Bronchial epithelial cell (primary cell): ENCODE data around the gene KAT6B. TPM values are rescaled to one million over a fixed set of nuclear protein-coding genes. Genes with fewer than 3 reads are reported as not detected.
A peak's percentile ranks its signal among the peaks of the same experiment; 100 is the strongest.

Experiments used
- DNase-seq: peaks from one replicate; pipeline ENCODE4 v3.0.0-alpha.2; 2010; ENCODE audit warnings: low read depth
- FAIRE-seq: peaks from 2 replicates; lab custom pipeline; 2011; peaks lifted over from hg19 to GRCh38; lab: Jason Lieb, UNC
- H3K27me3 ChIP-seq: 2 replicates; pipeline ENCODE4 v1.5.1; 2011; ENCODE audit warnings: low read length; ENCODE audit not compliant: control insufficient read depth, insufficient read depth
- H3K36me3 ChIP-seq: 2 replicates; pipeline ENCODE4 v1.5.1; 2011; ENCODE audit warnings: low read length; ENCODE audit not compliant: control insufficient read depth, insufficient read depth
- H3K4me3 ChIP-seq: 2 replicates; pipeline ENCODE4 v1.5.1; 2011; ENCODE audit warnings: mild to moderate bottlenecking, low read depth, low read length, control low read depth
- CTCF ChIP-seq: IDR thresholded peaks from 2 replicates; pipeline ENCODE4 v1.5.1; 2011; ENCODE audit warnings: mild to moderate bottlenecking, moderate library complexity, low read length, control low read depth, inconsistent platforms; ENCODE audit not compliant: insufficient read depth, severe bottlenecking
- total RNA-seq: library from RNA; depleted of rRNA; stranded (reverse); fragments of >200 nt; gene quantifications from 2 replicates; pipeline ENCODE4 v1.2.1, GENCODE V29; 2014

Gene KAT6B
- total RNA-seq, 1 donor from 2014 or later, result 8.7 TPM

GRCh38 chr10:74912182-74912581, 85.8 kb downstream of the KAT6B start:
- DNase-seq (no peak), FAIRE-seq (no peak)
- Histone ChIP-seq H3K36me3 (no peaks in the 10 kb centered on the region), H3K4me3 (no peak overlapping the region), H3K27me3 (no peaks in the 10 kb centered on the region)
- no peak for TF ChIP-seq CTCF

- Histone ChIP-seq H3K27me3 (no peaks in the 10 kb centered on the region), H3K36me3 (no peaks in the 10 kb centered on the region), H3K4me3 (no peak overlapping the region)
- TF ChIP-seq CTCF, result no peak
- DNase-seq (no peak), FAIRE-seq (no peak)
These were observed 86.3 kb downstream of the KAT6B start for GRCh38 chr10:74912682-74913081.

GRCh38 chr10:74913377-74913979, 87.1 kb downstream of the KAT6B start:
- no peaks in the 10 kb centered on the region for H3K36me3 ChIP-seq
- no peak for FAIRE-seq
- TF ChIP-seq CTCF, result no peak

GRCh38 chr10:74916283-74916682, 89.9 kb downstream of the KAT6B start:
- peak; percentile 28 for DNase-seq
- Histone ChIP-seq H3K4me3 (no peak overlapping the region), H3K27me3 (no peaks in the 10 kb centered on the region), H3K36me3 (no peaks in the 10 kb centered on the region)
- TF ChIP-seq CTCF, result no peak
- no peak for FAIRE-seq

More at GRCh38 chr10:74913377-74913979, 87.1 kb downstream of the KAT6B start:
- no peaks in the 10 kb centered on the region for H3K27me3 ChIP-seq
- no peak overlapping the region for H3K4me3 ChIP-seq
- no peak for DNase-seq

- Histone ChIP-seq H3K4me3 (no peak overlapping the region), H3K36me3 (no peaks in the 10 kb centered on the region), H3K27me3 (no peaks in the 10 kb centered on the region)
- FAIRE-seq (peak; percentile 7), DNase-seq (peak; percentile 96)
- TF ChIP-seq CTCF, result no peak
These were observed 91.2 kb downstream of the KAT6B start for GRCh38 chr10:74917481-74918077.
